ENCODE results near the gene RIMS1. TPM values are rescaled to one million over a fixed set of nuclear protein-coding genes. Genes with fewer than 3 reads are reported as not detected.
"Not testable (repeated sequence)": the region's sequence is repeated elsewhere in the genome, so short reads cannot be mapped to it uniquely, and the experiment has no call there.

RIMS1 gene
- total RNA-seq, 1 donor from 2014 or later: 3.4 TPM

DNA sequence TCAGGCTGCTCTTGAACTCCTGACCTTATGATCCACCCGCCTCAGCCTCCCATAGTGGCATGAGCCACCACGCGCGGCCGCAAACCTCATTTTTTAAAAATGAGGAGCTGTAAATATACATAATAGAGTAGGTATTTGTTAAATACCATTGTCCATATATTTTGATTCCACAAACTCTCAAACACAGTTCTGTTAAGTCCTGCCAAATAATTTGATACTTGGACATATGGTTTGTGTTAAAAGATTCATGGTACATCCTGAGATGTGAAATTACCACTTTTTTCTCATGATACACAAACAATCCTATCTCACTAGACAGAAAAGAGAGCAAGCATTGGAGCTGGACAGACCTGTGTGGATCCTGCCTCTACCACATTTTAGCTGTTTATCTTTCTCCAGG, 401.5 kb downstream of the RIMS1 start:
- intact Hi-C loops (cut with DNase I): no loop called here
- ATAC-seq (no peak), DNase-seq (ENCODE audit: low spot score) (no peak)

DNA sequence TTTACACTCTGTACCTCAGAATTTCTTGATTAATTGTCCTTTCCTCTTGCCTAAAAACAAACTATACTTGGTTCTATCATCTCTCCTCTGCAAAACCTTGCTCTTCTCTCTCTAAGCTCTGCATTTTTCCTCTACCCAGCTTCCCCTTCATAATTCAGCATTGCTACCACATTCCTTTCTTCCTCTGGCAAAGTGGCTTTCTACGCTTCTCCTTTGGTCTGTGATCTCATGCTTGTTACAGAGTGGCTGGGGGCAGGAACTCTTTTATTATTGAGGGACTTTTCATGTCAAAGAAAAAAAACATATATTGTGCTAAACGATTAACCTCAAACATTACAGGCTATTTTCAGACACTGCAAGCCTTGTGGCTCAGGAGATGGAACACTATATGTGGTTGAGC, 402.2 kb downstream of the RIMS1 start:
- intact Hi-C loops (cut with DNase I): no loop called here
- DNase-seq (ENCODE audit: low spot score) (no peak), ATAC-seq (no peak)

DNA sequence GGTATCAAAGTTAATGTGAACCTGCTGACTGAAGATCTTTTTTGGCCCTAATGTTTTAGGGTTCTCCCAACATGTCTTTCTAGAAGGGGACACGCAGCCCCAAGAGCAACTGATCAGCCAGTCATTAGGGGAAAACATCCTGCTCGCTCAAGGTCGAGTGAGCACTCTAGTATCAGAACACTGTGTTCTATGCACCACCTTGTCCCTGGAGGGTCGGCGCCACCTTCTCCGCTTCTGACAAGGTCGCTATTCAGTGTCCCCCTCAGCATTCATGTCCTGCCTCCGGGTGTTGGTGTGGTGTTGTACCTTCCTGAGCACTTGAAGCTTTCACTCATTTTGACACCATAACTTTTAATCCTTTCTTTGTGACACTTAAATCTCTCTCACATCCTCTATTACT, 404.3 kb downstream of the RIMS1 start:
- ATAC-seq (no peak), DNase-seq (ENCODE audit: low spot score) (no peak)
- intact Hi-C loops (cut with DNase I): no loop called here

DNA sequence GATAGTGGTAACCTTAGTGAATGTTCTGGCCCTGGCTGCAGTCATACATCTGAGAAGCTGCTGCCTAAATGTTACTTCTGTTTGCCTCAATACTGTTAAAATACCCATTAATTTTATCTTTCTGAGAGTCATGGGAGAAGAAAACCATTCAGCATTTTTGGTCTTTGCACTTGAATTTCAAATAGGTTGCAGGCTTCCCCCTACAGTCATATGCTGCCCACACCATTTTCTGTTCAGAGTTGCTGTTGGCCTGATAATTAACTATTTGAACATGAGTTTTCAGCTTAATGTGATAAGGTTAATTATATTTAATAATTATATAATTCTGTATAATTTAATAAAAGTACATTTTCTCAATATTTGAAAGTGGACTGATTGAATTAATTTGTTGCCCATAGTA, 410.0 kb downstream of the RIMS1 start:
- DNase-seq (ENCODE audit: low spot score): no peak
- intact Hi-C loops (cut with DNase I): no loop called here
- ATAC-seq: no peak

DNA sequence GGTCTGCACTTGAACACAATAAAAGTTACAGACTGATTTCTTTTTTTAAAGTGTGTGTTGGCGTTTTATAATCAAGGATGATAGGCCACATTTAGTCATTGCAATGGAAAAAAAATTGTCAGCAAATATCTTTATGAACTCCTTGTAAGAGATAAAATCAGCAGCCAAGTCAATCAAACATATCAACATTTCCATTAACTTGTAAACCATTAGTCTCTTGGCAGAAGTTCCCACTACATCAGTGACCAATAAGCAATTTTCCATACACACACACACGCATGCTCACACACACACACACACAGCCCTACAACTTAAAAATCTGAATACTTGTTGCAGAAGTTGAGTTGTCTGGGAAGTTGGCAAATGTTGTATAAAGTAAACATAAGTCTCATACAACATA, 419.6 kb downstream of the RIMS1 start:
- DNase-seq (ENCODE audit: low spot score): no peak
- intact Hi-C loops (cut with DNase I): no loop called here
- ATAC-seq: no peak

- ATAC-seq (peak; percentile 26), DNase-seq (ENCODE audit: low spot score) (no peak)
- intact Hi-C loops (cut with DNase I): loop anchor here (5.0 kb wide), 1 partner anchor 1205 kb away; the partner anchor contains the start of gene EEF1A1
Measured at GRCh38 chr6:72316675-72317380, 430.5 kb downstream of the RIMS1 start.

DNA sequence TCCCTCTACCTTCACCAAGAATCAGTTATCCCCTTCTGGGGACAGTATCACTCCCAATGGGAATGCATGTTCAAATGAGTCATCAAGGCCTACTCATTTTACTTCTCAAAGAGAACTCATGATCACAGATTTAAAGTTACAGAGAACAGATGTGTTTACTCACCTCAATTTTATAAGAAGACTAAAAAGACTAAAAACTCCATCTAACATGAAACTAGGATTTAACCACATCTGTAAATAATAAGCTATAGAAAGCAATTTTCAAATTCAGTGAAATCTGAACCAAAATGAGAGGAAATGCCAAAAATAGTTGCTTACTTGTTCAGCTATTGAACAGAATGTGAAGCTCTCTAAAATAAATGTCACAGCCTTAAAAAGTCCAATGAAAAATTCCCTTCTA, 435.4 kb downstream of the RIMS1 start:
- ATAC-seq: no peak
- intact Hi-C loops (cut with DNase I): no loop called here
- no peak for DNase-seq (ENCODE audit: low spot score)

- intact Hi-C loops (cut with DNase I): no loop called here
- ATAC-seq: no peak
- no peak for DNase-seq (ENCODE audit: low spot score)
Measured at GRCh38 chr6:72322771-72323170, 436.4 kb downstream of the RIMS1 start.

- ATAC-seq: no peak
- no peak for DNase-seq (ENCODE audit: low spot score)
- intact Hi-C loops (cut with DNase I): no loop called here
Measured at GRCh38 chr6:72324591-72324990, 438.2 kb downstream of the RIMS1 start.

DNA sequence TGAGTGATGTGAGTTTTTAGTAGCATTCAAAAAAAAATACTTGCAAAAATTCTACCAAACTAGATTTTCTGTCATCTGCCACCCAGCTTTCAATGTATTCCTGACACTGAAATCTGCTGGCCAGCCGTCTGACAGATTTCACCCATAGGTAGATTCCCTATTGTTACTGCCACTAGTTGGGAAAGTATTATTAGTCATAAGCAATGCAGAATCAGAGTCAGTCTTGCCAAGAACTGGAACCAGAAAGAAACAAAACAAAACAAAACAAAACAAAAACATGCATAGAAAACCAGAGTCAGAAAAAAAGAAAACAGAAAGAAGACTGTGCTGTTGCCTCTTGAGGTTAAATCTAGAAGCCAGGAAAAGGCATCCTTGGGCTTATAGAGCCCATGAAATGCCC, 442.4 kb downstream of the RIMS1 start:
- intact Hi-C loops (cut with DNase I): no loop called here
- no peak for DNase-seq (ENCODE audit: low spot score)
- ATAC-seq: no peak

GRCh38 chr6:72335203-72335602, 448.9 kb downstream of the RIMS1 start:
- ATAC-seq; intact Hi-C loops (cut with DNase I); DNase-seq (ENCODE audit: low spot score): not testable (repeated sequence)

GRCh38 chr6:72348926-72349325, 462.6 kb downstream of the RIMS1 start:
- DNase-seq (ENCODE audit: low spot score): no peak
- intact Hi-C loops (cut with DNase I): no loop called here
- no peak for ATAC-seq

DNA sequence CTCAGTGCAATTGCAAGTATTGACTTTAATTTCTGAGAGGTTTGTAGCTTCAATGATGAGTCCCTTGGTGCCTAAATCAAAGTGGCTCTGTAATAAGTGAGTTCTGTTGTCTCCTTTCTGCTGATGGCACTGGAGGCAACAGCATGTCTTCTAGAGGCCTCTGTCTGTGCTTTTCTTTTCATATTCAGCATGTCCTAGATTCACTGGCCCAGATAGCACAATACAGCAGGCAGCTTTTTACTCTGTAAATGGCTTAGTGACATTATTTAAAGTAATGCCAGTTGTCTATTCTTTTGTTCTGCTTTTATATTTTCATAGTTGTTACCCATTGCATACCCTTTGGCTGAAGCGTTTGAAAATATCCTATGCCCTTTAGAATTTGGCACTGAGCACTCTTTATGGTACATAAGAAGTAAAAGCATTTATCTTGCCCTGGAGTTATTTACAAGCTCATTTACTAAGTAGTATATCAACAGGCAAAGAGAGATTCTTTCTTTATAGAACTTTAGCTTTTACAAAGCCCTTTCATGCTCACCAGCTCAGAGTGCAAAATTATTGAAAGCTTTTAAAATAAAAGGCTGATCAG, 464.0 kb downstream of the RIMS1 start:
- ATAC-seq: no peak

GRCh38 chr6:72363844-72364740, 477.7 kb downstream of the RIMS1 start:
- DNase-seq (ENCODE audit: low spot score): no peak
- intact Hi-C loops (cut with DNase I): no loop called here
- ATAC-seq: peak; percentile 55

More for the DNA sequence above, 464.0 kb downstream of the RIMS1 start:
- intact Hi-C loops (cut with DNase I): no loop called here
- no peak for DNase-seq (ENCODE audit: low spot score)

GRCh38 chr6:72365773-72366172, 479.4 kb downstream of the RIMS1 start:
- intact Hi-C loops (cut with DNase I): no loop called here

GRCh38 chr6:72367439-72367838, 481.1 kb downstream of the RIMS1 start:
- intact Hi-C loops (cut with DNase I): no loop called here
- ATAC-seq (no peak), DNase-seq (ENCODE audit: low spot score) (no peak)

More at GRCh38 chr6:72365773-72366172, 479.4 kb downstream of the RIMS1 start:
- DNase-seq (ENCODE audit: low spot score): no peak
- ATAC-seq: no peak

DNA sequence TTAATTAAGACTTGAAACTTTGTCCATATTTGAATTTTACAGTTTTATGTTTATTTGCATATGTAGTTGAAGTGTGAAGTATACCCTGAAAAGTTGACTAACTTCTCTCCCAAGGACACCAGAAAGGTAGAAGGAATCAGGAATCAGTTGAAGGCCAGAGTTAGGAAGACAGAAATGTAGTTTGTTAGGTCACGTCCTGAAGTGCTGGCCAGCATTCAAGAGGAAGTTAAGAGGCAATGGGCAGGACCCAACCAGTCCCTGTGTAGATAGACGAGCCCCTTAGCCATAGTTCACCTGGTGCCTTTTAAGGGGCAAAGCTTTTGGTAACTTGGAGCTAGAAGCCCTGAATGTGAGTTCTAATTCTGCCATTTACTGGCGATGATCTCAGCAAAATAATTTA, 485.1 kb downstream of the RIMS1 start:
- intact Hi-C loops (cut with DNase I): no loop called here
- ATAC-seq (no peak), DNase-seq (ENCODE audit: low spot score) (no peak)

DNA sequence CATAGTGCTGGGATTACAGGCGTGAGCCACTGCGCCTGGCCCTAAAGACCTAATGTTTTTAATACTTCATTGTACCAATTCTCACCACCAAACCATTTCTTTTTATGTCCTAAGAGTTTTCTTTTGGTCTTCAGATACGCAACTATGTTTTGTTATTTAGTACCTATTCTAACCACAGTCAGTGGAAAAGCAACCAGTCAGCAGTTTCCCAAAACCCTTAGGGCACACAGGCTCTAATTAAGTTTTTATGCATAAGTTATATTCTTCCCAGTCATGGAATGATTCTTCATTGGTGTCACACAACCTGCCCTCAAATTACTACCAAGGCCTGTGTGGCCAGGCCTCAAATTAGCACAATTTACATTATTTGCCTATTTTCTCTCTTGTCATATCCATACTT, 487.8 kb downstream of the RIMS1 start:
- intact Hi-C loops (cut with DNase I): no loop called here
- DNase-seq (ENCODE audit: low spot score) (no peak), ATAC-seq (no peak)

DNA sequence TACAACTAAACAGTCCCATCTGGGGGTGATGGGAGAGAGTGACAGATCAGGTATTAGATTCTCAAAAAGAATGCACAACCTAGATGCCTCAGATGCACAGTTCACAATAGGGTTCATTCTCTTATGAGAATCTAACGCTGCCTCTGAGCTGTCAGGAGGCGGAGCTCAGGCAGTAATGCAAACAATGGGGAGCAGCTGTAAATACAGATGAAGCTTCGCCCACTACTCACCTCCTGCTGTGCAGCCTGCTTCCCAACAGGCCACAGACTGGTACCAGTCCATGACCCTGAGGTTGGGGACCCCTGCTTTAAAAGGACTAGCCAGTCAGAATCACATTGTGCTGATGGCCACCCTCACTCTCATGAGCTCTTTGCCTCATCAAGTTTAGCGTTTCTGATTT, 488.5 kb downstream of the RIMS1 start:
- no peak for ATAC-seq
- no peak for DNase-seq (ENCODE audit: low spot score)
- intact Hi-C loops (cut with DNase I): no loop called here

DNA sequence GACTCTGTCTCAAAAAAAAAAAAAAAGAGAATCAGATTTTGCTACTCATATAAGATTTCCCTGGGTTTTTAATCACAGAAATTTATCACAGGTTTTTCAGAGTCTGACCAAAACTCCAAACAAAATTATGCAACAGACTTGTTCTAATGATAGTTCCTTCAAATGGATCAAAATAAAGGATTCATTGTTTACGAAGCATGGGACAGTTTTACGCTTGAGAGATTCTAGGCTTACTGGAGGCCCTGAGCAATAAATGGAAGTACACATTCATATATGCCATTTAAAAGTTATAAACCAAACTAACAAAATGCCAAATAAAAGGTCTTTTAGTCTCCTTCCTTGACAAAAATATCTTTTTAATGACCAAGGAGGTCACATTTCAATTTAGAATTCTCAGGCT, 490.4 kb downstream of the RIMS1 start:
- intact Hi-C loops (cut with DNase I): no loop called here
- DNase-seq (ENCODE audit: low spot score): no peak
- peak; percentile 45 for ATAC-seq

Measured in sciatic nerve (tissue), 2 donors.